ENCODE results near the gene CAMK2D.

CAMK2D gene

GRCh38 chr4:113576947-113577678 lies 184.4 kb downstream of the CAMK2D start:
- Histone ChIP-seq H3K4me3 (ENCODE audit: low read length) (no peak overlapping the region), H3K27me3 (ENCODE audit: control insufficient read depth, insufficient read depth, low read length) (no peaks in the 10 kb centered on the region), H3K9me3 (ENCODE audit: control insufficient read depth, insufficient read depth, low read length) (no peaks in the 10 kb centered on the region), H3K36me3 (ENCODE audit: control insufficient read depth, insufficient read depth, low read length) (no peaks in the 10 kb centered on the region), H3K27ac (ENCODE audit: low read length) (no peak overlapping the region), H3K4me1 (ENCODE audit: control insufficient read depth, insufficient read depth, low read length) (no peaks in the 10 kb centered on the region)
- WGBS (ENCODE audit: insufficient coverage, insufficient read length) = no CpG with 5 or more reads among the region's 5 CpGs
- DNase-seq (ENCODE audit: low read depth, low spot score) = no peak

GRCh38 chr4:113575401-113575800 lies 186.1 kb downstream of the CAMK2D start:
- Histone ChIP-seq H3K36me3 (ENCODE audit: control insufficient read depth, insufficient read depth, low read length) (no peaks in the 10 kb centered on the region), H3K9me3 (ENCODE audit: control insufficient read depth, insufficient read depth, low read length) (no peaks in the 10 kb centered on the region), H3K27ac (ENCODE audit: low read length) (no peak overlapping the region), H3K4me3 (ENCODE audit: low read length) (no peak overlapping the region), H3K27me3 (ENCODE audit: control insufficient read depth, insufficient read depth, low read length) (no peaks in the 10 kb centered on the region), H3K4me1 (ENCODE audit: control insufficient read depth, insufficient read depth, low read length) (no peaks in the 10 kb centered on the region)
- DNase-seq (ENCODE audit: low read depth, low spot score) = no peak
- WGBS (ENCODE audit: insufficient coverage, insufficient read length) = no CpG with 5 or more reads among the region's 2 CpGs

DNA sequence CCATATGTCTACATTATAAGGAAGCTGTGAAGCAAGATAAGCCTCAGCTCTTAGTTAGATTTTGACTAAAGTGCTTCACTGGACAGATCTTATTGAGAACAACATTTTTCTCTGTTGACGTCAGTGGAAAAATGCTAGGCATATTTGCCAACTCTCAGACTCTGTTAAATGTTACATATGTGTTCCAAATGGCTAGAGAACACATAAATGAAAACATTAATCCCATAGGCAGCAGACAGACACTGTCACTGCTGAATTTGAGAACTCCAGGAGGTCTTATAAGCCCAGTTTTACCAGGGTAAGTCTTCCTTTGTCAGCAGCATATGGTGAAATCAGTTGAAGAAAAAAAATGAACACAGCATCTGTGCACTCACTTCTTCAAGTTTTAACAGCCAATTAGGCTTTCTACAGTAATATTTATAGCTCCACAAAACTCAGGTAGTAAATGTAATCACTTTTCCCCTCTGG lies 186.9 kb downstream of the CAMK2D start:
- Histone ChIP-seq H3K27me3 (ENCODE audit: control insufficient read depth, insufficient read depth, low read length) (no peaks in the 10 kb centered on the region), H3K4me1 (ENCODE audit: control insufficient read depth, insufficient read depth, low read length) (no peaks in the 10 kb centered on the region), H3K36me3 (ENCODE audit: control insufficient read depth, insufficient read depth, low read length) (no peaks in the 10 kb centered on the region), H3K9me3 (ENCODE audit: control insufficient read depth, insufficient read depth, low read length) (no peaks in the 10 kb centered on the region), H3K4me3 (ENCODE audit: low read length) (no peak overlapping the region), H3K27ac (ENCODE audit: low read length) (no peak overlapping the region)
- no peak for DNase-seq (ENCODE audit: low read depth, low spot score)
- WGBS (ENCODE audit: insufficient coverage, insufficient read length) = no CpG with 5 or more reads among the region's 1 CpG

DNA sequence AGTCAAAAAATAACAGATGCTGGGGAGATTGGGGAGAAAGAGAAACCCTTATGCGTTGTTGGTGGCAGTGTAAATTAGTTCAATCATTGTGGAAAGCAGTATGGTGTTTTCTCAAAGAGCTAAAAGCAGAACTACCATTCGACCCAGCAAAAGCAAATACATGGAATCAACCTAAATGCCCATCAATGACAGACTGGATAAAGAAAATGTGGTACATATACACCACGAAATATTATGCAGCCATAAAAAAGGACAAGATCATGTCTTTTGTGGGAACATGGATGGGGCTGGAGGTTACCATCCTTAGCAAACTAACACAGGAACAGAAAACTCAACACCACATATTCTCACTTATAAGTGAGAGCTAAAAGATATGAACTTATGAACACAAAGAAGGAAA lies 188.9 kb downstream of the CAMK2D start:
- Histone ChIP-seq H3K27me3 (ENCODE audit: control insufficient read depth, insufficient read depth, low read length) (no peaks in the 10 kb centered on the region), H3K4me1 (ENCODE audit: control insufficient read depth, insufficient read depth, low read length) (no peaks in the 10 kb centered on the region), H3K27ac (ENCODE audit: low read length) (no peak overlapping the region), H3K36me3 (ENCODE audit: control insufficient read depth, insufficient read depth, low read length) (no peaks in the 10 kb centered on the region), H3K9me3 (ENCODE audit: control insufficient read depth, insufficient read depth, low read length) (no peaks in the 10 kb centered on the region), H3K4me3 (ENCODE audit: low read length) (no peak overlapping the region)
- DNase-seq (ENCODE audit: low read depth, low spot score) = no peak
- WGBS (ENCODE audit: insufficient coverage, insufficient read length) = no CpG with 5 or more reads among the region's 3 CpGs

GRCh38 chr4:113566015-113566795 lies 195.3 kb downstream of the CAMK2D start:
- H3K9me3 ChIP-seq (ENCODE audit: control insufficient read depth, insufficient read depth, low read length) = no peaks in the 10 kb centered on the region
- no peaks in the 10 kb centered on the region for H3K27me3 ChIP-seq (ENCODE audit: control insufficient read depth, insufficient read depth, low read length)
- H3K4me3 ChIP-seq (ENCODE audit: low read length) = no peak overlapping the region
- H3K27ac ChIP-seq (ENCODE audit: low read length) = no peak overlapping the region
- 100% methylated on average over 1 of the region's 3 CpGs for WGBS (ENCODE audit: insufficient coverage, insufficient read length)
- no peaks in the 10 kb centered on the region for H3K36me3 ChIP-seq (ENCODE audit: control insufficient read depth, insufficient read depth, low read length)
- no peaks in the 10 kb centered on the region for H3K4me1 ChIP-seq (ENCODE audit: control insufficient read depth, insufficient read depth, low read length)
- DNase-seq (ENCODE audit: low read depth, low spot score) = no peak

GRCh38 chr4:113565702-113566012 lies 195.9 kb downstream of the CAMK2D start:
- no peak for DNase-seq (ENCODE audit: low read depth, low spot score)
- H3K4me1 ChIP-seq (ENCODE audit: control insufficient read depth, insufficient read depth, low read length) = no peaks in the 10 kb centered on the region
- no peaks in the 10 kb centered on the region for H3K27me3 ChIP-seq (ENCODE audit: control insufficient read depth, insufficient read depth, low read length)
- H3K4me3 ChIP-seq (ENCODE audit: low read length) = no peak overlapping the region
- no peaks in the 10 kb centered on the region for H3K36me3 ChIP-seq (ENCODE audit: control insufficient read depth, insufficient read depth, low read length)
- no peaks in the 10 kb centered on the region for H3K9me3 ChIP-seq (ENCODE audit: control insufficient read depth, insufficient read depth, low read length)
- no peak overlapping the region for H3K27ac ChIP-seq (ENCODE audit: low read length)

DNA sequence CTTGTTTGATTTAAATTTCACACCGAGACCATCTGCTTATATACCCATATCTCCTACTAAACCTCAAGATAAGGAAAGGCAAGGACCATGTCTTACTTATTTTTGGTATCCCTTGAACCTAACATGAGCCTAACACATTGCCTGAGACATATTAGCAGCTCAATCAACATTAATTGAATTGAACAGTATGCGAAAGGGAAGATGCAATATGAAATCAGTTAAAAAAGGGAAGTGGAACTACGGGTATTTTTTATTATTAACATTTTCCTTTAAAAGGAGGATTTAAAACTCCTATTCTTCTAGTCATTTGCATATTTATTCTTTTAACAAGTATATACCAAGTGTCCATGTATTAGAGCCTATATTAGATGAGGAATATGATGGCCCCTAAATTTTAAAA lies 197.0 kb downstream of the CAMK2D start:
- Histone ChIP-seq H3K4me1 (ENCODE audit: control insufficient read depth, insufficient read depth, low read length) (0 out of 2 replicates have a peak, but pooled peaks cover 2% of the 10 kb centered on the region), H3K4me3 (ENCODE audit: low read length) (no peak overlapping the region), H3K27me3 (ENCODE audit: control insufficient read depth, insufficient read depth, low read length) (no peaks in the 10 kb centered on the region), H3K27ac (ENCODE audit: low read length) (no peak overlapping the region), H3K9me3 (ENCODE audit: control insufficient read depth, insufficient read depth, low read length) (no peaks in the 10 kb centered on the region), H3K36me3 (ENCODE audit: control insufficient read depth, insufficient read depth, low read length) (no peaks in the 10 kb centered on the region)
- DNase-seq (ENCODE audit: low read depth, low spot score) = no peak
- no CpG with 5 or more reads among the region's 3 CpGs for WGBS (ENCODE audit: insufficient coverage, insufficient read length)

DNA sequence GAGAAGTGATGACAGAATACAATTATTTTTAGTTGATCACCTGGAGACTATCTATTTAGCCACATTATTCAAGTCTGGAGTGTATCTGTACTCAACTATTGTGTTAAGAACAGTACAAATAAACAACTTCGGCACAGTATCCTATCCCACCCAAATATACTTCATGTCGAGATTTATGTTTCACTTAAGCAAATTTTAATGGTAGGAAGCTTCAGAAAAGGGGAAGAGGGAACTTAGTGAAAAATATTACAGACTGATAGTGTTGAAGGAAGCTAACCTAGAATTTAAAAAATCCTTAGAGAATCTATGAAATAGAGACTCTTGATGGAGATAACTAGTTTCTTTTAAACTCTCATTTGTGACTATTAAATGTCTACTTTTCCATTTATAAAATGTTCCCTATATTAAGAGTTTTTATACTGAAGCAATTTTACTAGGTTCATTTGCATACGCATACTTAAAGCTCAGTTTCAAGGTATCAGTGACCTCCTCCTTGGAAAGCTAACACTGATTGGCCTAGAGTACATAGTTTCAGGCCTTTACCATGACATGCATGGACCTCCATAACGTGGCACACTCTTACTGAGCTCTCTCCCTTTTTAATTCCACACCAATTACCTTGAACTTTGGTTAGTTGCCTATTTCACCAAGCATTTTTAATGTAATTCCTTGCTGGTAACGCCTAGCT lies 197.7 kb downstream of the CAMK2D start:
- H3K27me3 ChIP-seq (ENCODE audit: control insufficient read depth, insufficient read depth, low read length) = no peaks in the 10 kb centered on the region
- H3K4me1 ChIP-seq (ENCODE audit: control insufficient read depth, insufficient read depth, low read length) = 0 out of 2 replicates have a peak, but pooled peaks cover 2% of the 10 kb centered on the region
- WGBS (ENCODE audit: insufficient coverage, insufficient read length) = no CpG with 5 or more reads among the region's 5 CpGs
- H3K27ac ChIP-seq (ENCODE audit: low read length) = no peak overlapping the region
- no peaks in the 10 kb centered on the region for H3K36me3 ChIP-seq (ENCODE audit: control insufficient read depth, insufficient read depth, low read length)
- H3K9me3 ChIP-seq (ENCODE audit: control insufficient read depth, insufficient read depth, low read length) = no peaks in the 10 kb centered on the region
- no peak overlapping the region for H3K4me3 ChIP-seq (ENCODE audit: low read length)
- DNase-seq (ENCODE audit: low read depth, low spot score) = no peak

DNA sequence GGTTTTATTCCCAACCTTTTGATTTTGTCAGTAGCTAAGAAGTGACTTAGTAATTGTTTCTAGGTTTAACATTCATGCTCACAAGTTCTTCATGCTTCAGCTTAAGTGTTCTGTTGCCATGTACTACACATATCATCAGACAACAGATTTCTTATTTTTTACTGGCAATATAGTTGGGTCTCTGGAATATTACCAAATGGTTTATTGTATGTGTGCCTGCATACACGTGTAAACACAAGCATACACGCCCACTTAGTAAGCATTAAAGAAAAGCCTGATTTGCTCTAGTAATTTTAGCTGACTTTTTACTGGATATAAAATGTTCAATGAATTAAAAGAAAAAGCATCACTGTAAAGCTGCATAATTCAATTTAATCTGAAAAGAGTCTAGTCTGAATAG lies 199.8 kb downstream of the CAMK2D start:
- Histone ChIP-seq H3K27ac (ENCODE audit: low read length) (no peak overlapping the region), H3K36me3 (ENCODE audit: control insufficient read depth, insufficient read depth, low read length) (no peaks in the 10 kb centered on the region), H3K9me3 (ENCODE audit: control insufficient read depth, insufficient read depth, low read length) (no peaks in the 10 kb centered on the region), H3K4me3 (ENCODE audit: low read length) (no peak overlapping the region), H3K4me1 (ENCODE audit: control insufficient read depth, insufficient read depth, low read length) (0 out of 2 replicates have a peak, but pooled peaks cover 2% of the 10 kb centered on the region), H3K27me3 (ENCODE audit: control insufficient read depth, insufficient read depth, low read length) (no peaks in the 10 kb centered on the region)
- WGBS (ENCODE audit: insufficient coverage, insufficient read length) = no CpG with 5 or more reads among the region's 2 CpGs
- DNase-seq (ENCODE audit: low read depth, low spot score) = no peak

- H3K4me3 ChIP-seq (ENCODE audit: low read length) = no peak overlapping the region
- H3K27ac ChIP-seq (ENCODE audit: low read length) = no peak overlapping the region
- H3K27me3 ChIP-seq (ENCODE audit: control insufficient read depth, insufficient read depth, low read length) = no peaks in the 10 kb centered on the region
- H3K36me3 ChIP-seq (ENCODE audit: control insufficient read depth, insufficient read depth, low read length) = no peaks in the 10 kb centered on the region
- no peaks in the 10 kb centered on the region for H3K9me3 ChIP-seq (ENCODE audit: control insufficient read depth, insufficient read depth, low read length)
- 0 out of 2 replicates have a peak, but pooled peaks cover 2% of the 10 kb centered on the region for H3K4me1 ChIP-seq (ENCODE audit: control insufficient read depth, insufficient read depth, low read length)
- no peak for DNase-seq (ENCODE audit: low read depth, low spot score)
- no CpG with 5 or more reads among the region's 2 CpGs for WGBS (ENCODE audit: insufficient coverage, insufficient read length)
These were observed 200.4 kb downstream of the CAMK2D start for GRCh38 chr4:113561092-113561491.

Data from iPS DF 6.9 (cell line).